H1 (cell line): Measurements from ENCODE around the gene GATA5. TPM values are rescaled to one million over a fixed set of nuclear protein-coding genes. Genes with fewer than 3 reads are reported as not detected.

Experiments used
- FOSL1 ChIP-seq: IDR thresholded peaks from 2 replicates; pipeline ENCODE4 v1.6.1; 2011; ENCODE audit warnings: mild to moderate bottlenecking, low read depth, low read length, moderate library complexity; ENCODE audit not compliant: insufficient read depth
- polyA plus RNA-seq, 7 experiments: library from polyadenylated mRNA; depleted of rRNA in 3 of 7; stranded (reverse) in 5 of 7; unstranded in 2 of 7; fragments of >200 nt in 5 of 7; fragments of 200-250 nt in 2 of 7; gene quantifications; 1 replicate in 5 of 7; 2 replicates in 1 of 7; 4 replicates in 1 of 7; pipeline versions ENCODE4 v1.2.1 to v1.2.3, GENCODE V29; 2011 to 2013; ENCODE audit warnings: missing spikeins in 2 of 7, mixed read lengths in 2 of 7
- total RNA-seq: library from RNA; stranded (reverse); fragmentation: NEBNext Ultra II Directional; extraction: Animal tissue kit (Norgen Biotek cat#: 25700); gene quantifications from 2 replicates; pipeline ENCODE4 v1.2.1, GENCODE V29; 2021
- TF ChIP-seq, protein P1 (sequence below): IDR thresholded peaks from 2 replicates; pipeline ENCODE4 v1.6.1; 2012; ENCODE audit warnings: inconsistent platforms

Gene GATA5
- total and polyA plus RNA-seq, 2 of the 8 experiments (the other 6 are each of a cell fraction or from before 2014, with no cell fraction given) = 0.08 to 0.11 TPM

DNA sequence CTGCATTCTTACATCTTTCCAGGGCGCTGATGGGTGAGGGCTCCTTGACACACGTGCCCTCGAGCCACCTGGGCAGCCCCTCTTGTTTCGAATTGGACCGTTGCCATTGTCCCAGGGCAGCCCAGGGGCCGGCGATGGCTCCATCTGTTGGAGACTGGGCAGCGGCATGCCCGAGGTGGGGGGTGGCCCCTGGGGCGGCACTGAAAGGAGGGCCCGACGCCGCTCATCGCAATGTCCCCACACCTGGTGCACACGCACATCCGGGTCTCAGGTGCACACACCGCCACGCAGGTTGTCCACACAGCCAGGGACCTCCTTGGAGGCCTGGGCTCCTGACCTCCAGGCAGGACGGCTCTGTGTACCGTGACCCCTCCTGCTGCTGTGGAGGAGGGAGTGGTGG lies 18.0 kb downstream of the GATA5 start (continued):
- TF ChIP-seq, protein P1, sequence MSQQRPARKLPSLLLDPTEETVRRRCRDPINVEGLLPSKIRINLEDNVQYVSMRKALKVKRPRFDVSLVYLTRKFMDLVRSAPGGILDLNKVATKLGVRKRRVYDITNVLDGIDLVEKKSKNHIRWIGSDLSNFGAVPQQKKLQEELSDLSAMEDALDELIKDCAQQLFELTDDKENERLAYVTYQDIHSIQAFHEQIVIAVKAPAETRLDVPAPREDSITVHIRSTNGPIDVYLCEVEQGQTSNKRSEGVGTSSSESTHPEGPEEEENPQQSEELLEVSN = no peak
- no peak for TF ChIP-seq FOSL1
